ENCODE data around the gene DPP10. TPM values are rescaled to one million over a fixed set of nuclear protein-coding genes. Genes with fewer than 3 reads are reported as not detected.
"Not testable (repeated sequence)": the region's sequence is repeated elsewhere in the genome, so short reads cannot be mapped to it uniquely, and the experiment has no call there.

Gene DPP10
- total RNA-seq: not detected

DNA sequence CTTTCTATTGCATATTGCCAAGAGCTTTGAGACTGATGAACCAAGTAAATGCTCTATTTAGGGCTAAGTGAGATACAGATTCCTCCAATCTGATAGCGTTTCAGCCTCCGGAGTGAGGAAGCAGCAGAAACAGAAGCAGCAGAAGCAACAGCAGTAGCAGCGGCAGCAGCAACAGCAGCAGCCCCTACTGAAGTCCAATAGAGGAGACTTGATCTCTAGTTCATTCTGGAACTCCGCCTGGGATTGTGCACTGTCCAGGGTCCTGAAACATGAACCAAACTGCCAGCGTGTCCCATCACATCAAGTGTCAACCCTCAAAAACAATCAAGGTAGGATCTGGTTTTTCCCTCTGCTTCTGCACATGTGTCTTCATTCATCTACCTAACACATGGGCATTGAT, at the start of gene DPP10:
TSS of gene DPP10 (plus strand) at position 132 of the 400 bp plus-strand sequence.
- H3K27me3 Mint-ChIP-seq (ENCODE audit: low read depth): no peaks in the 10 kb centered on the region
- H3K4me3 Mint-ChIP-seq: no peak within 1 kb of the TSS
- H3K36me3 Mint-ChIP-seq (ENCODE audit: insufficient read depth in 2 of 2): no peaks in the 10 kb centered on the region
- ATAC-seq (replicated peaks in 1 of 2) (no peak), DNase-seq (no peak)
- H3K4me1 Mint-ChIP-seq (ENCODE audit: low read depth): no peaks in the 10 kb centered on the region
- H3K9me3 Mint-ChIP-seq: no peaks in the 10 kb centered on the region
- H3K27ac Mint-ChIP-seq: no peak within 1 kb of the TSS

DNA sequence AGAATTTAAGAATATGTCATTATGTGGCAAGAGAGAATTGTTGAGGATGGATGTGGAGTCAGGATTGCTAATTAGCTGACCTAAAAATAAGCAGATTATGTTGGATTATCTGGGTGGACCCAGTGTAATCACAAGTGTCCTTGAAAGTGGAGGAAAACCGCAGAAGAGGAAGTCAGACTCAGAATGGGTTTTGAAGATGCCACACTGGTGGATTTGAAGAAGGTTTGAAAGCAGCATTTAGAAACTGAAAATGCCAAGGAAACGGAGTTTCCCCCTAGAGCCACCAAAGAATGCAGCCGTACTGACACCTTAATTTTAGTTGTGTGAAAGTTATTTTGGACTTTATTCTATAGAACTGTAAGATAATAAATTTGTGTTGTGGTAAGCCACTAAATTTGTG, 41.6 kb upstream of the DPP10 start:
- H3K27ac Mint-ChIP-seq: no peak overlapping the region
- DNase-seq (no peak), ATAC-seq (replicated peaks in 1 of 2) (no peak)
- H3K27me3 Mint-ChIP-seq (ENCODE audit: low read depth): no peaks in the 10 kb centered on the region
- no peak overlapping the region for H3K4me3 Mint-ChIP-seq
- peaks cover 0 to 3% of the 10 kb centered on the region in 2 donors for H3K9me3 Mint-ChIP-seq
- no peaks in the 10 kb centered on the region for H3K4me1 Mint-ChIP-seq (ENCODE audit: low read depth)
- H3K36me3 Mint-ChIP-seq (ENCODE audit: insufficient read depth in 2 of 2): no peaks in the 10 kb centered on the region

DNA sequence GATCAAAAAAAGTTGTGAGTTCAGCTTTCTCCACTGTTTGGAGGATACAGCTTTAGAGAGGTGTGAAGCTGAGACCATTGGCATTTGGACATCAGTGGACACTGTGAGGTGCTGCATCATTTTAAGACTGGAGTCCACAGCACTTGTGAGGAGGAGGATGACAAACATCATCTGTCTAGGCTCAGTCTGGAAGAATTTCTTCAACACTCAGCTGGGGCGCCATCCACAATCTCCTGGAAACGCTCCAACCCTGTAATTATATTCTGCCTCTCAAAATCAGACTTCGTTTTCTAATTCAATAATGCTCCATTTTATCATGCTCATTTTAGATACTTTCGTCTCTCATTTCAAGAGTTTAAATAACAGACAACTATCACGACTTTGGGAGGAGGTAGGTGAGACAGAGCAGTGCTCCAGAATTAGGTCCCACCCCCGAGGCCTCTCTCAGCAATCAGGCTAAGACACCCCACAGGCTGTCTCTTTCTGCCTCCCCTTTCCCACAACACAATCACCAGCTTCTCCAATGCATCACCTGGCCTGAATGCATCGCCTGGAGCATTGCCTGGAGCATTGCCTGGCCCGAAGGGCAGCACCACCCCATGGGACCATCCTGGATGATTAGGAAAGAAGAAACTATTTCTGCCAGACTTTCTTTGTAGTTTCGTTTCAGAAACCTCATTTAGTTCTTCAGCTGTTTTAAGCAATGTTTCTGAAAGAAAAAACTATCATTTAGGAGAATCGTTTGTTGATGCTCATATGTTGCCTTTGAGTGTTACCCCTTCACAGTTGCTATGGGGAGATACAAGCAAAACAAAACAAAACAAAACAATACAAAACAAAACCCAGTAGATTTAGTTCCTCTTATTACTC, 37.0 kb upstream of the DPP10 start:
- ATAC-seq (replicated peaks in 1 of 2): no peak
- Mint-ChIP-seq H3K9me3 (peaks cover 5 to 6% of the 10 kb centered on the region in 2 donors), H3K27ac (no peak overlapping the region), H3K4me1 (ENCODE audit: low read depth) (no peaks in the 10 kb centered on the region), H3K27me3 (ENCODE audit: low read depth) (no peaks in the 10 kb centered on the region), H3K4me3 (no peak overlapping the region), H3K36me3 (ENCODE audit: insufficient read depth in 2 of 2) (no peaks in the 10 kb centered on the region)
- DNase-seq: no peak

DNA sequence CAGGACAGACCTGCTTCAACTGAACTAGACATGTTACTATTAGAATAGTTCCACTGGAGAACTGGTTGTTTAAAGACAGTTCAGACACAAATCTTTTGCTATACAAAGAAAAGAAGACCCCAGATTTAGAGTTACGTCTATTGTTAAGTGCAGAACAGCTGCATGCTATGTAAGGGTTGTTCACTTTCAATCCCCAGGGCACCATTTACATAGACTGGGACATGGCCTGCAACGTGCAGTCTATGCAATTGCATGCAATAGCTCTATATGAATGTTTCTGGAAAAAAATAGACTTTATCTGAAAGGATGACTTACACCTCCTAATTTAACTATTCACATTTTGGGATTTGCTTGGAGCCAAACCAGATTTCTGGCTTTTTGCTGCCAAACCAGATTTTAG, 36.1 kb upstream of the DPP10 start:
- no peak overlapping the region for H3K27ac Mint-ChIP-seq
- no peak overlapping the region for H3K4me3 Mint-ChIP-seq
- DNase-seq: no peak
- ATAC-seq (replicated peaks in 1 of 2): no peak
- no peaks in the 10 kb centered on the region for H3K4me1 Mint-ChIP-seq (ENCODE audit: low read depth)
- peaks cover 7 to 11% of the 10 kb centered on the region in 2 donors for H3K9me3 Mint-ChIP-seq
- H3K36me3 Mint-ChIP-seq (ENCODE audit: insufficient read depth in 2 of 2): no peaks in the 10 kb centered on the region
- H3K27me3 Mint-ChIP-seq (ENCODE audit: low read depth): no peaks in the 10 kb centered on the region

DNA sequence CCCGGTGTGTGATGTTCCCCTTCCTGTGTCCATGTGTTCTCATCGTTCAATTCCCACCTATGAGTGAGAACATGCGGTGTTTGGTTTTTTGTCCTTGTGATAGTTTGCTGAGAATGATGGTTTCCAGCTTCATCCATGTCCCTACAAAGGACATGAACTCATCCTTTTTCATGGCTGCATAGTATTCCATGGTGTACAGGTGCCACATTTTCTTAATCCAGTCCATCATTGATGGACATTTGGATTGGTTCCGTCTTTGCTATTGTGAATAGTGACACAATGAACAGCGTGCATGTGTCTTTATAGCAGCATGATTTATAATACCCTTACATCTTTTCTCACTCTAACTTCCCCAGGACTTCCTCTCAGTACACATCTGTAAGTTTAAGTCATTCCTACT, 35.1 kb upstream of the DPP10 start:
- H3K27ac Mint-ChIP-seq; DNase-seq; H3K4me1 Mint-ChIP-seq (ENCODE audit: low read depth); H3K4me3 Mint-ChIP-seq; ATAC-seq (replicated peaks in 1 of 2); H3K27me3 Mint-ChIP-seq (ENCODE audit: low read depth); H3K36me3 Mint-ChIP-seq (ENCODE audit: insufficient read depth in 2 of 2): not testable (repeated sequence)
- H3K9me3 Mint-ChIP-seq: peaks cover 7 to 10% of the 10 kb centered on the region in 2 donors

DNA sequence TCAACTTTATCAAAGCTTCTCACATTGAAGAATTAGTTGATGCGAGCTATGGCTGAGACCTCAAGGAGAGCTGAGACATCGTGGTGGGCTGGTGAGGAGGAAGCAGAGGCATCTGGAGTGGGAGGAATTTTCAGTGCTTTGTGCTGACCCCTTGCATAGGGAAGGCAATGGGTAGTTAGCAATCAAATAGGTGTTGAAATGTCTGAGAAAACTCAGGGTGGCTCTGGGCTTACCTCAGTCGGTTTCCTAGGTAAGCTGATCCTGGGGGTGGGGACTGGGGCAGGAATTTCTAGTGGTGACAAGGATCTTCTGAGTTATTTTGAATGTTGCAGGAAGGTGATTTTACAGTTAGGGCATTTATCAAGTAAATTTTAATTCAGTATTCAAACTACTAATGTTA, 20.7 kb upstream of the DPP10 start:
- Mint-ChIP-seq H3K27ac (no peak overlapping the region), H3K9me3 (no peaks in the 10 kb centered on the region), H3K36me3 (ENCODE audit: insufficient read depth in 2 of 2) (no peaks in the 10 kb centered on the region), H3K4me1 (ENCODE audit: low read depth) (no peaks in the 10 kb centered on the region), H3K27me3 (ENCODE audit: low read depth) (no peaks in the 10 kb centered on the region), H3K4me3 (no peak overlapping the region)
- no peak for ATAC-seq (replicated peaks in 1 of 2)
- DNase-seq: no peak

DNA sequence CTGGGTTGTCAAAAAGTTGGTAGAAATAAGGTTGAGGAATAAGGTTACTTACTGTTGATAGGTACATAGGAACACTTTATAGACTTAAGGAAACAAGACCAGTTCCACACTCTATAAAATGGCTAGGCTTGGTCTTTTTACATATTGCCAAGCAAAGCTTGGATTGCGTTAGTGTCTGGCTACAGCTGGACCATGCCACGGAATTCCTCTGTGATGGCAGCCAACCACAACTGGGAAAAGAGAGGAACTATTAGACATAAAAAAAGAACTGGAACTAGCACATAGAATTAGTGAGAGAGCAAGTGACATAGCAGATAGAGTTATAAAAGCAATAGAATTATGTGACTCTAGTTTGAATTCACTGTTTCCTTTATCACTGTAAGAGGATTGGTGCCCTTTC, 17.7 kb upstream of the DPP10 start:
- Mint-ChIP-seq H3K36me3 (ENCODE audit: insufficient read depth in 2 of 2) (no peaks in the 10 kb centered on the region), H3K4me3 (no peak overlapping the region), H3K4me1 (ENCODE audit: low read depth) (no peaks in the 10 kb centered on the region), H3K9me3 (no peaks in the 10 kb centered on the region), H3K27ac (no peak overlapping the region), H3K27me3 (ENCODE audit: low read depth) (no peaks in the 10 kb centered on the region)
- no peak for DNase-seq
- ATAC-seq (replicated peaks in 1 of 2): no peak

DNA sequence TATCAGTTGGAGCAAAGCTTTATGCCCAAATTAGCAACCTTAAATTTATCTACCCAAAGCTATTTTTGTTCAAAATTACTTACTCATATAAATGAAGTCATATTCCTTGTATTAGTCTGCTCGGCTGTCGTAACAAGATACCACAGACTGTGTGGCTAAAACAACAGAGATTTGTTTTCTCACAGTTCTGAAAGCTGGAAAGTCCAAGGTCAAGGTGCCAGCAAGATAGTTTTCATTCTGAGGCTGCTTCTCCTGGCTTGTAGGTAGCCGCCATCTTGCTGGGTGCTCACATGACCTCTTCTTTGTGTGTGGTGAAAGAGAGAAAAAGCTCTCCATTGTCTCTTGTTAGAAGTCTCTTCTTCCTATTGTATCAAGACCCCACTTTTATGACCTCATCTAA, 15.7 kb upstream of the DPP10 start:
- Mint-ChIP-seq H3K27me3 (ENCODE audit: low read depth) (no peaks in the 10 kb centered on the region), H3K27ac (no peak overlapping the region)
- ATAC-seq (replicated peaks in 1 of 2): no peak

DNA sequence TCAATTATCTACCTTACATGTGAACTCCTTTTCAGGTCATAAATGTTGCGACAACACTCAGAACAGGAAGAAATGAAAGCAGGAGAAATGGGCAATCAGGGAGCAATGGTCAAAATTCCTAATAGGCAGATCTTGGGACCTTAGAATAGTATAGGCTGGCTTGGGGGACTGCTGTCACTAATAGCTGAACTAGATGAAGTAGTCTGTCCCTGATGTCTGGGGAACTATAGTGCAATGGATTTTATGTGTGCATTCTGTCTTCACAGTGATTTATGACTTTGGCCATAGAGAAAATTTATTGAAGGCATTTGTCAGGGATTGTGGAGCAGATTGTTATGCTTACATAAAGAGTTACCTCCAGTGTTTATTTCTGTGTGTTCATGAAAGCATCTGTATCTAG, 6.1 kb upstream of the DPP10 start:
- DNase-seq: no peak

More for the DNA sequence above, 15.7 kb upstream of the DPP10 start:
- DNase-seq: no peak
- Mint-ChIP-seq H3K4me1 (ENCODE audit: low read depth) (no peaks in the 10 kb centered on the region), H3K36me3 (ENCODE audit: insufficient read depth in 2 of 2) (no peaks in the 10 kb centered on the region), H3K9me3 (no peaks in the 10 kb centered on the region), H3K4me3 (no peak overlapping the region)

DNA sequence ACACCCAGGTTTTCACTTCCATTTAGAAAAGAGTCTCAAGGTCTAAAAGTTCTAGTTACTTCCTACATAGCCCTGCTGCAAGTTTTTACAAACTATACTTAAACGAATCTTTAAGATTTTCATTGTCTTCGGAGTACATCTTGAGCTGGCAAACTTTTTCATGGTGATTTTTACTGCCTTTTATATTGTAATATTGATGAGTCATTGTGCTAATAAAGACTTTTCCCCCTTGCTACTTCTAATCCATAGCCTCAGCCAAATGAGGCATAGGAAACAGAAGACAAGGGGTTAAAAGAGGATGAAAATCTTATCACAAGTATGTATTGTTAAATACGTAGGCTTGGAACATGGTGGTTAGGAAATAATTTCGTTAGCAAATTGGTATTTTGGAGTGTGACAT, 4.1 kb downstream of the DPP10 start:
- H3K27me3 Mint-ChIP-seq (ENCODE audit: low read depth): no peaks in the 10 kb centered on the region
- DNase-seq (no peak), ATAC-seq (replicated peaks in 1 of 2) (no peak)
- no peak overlapping the region for H3K4me3 Mint-ChIP-seq
- no peaks in the 10 kb centered on the region for H3K36me3 Mint-ChIP-seq (ENCODE audit: insufficient read depth in 2 of 2)
- H3K9me3 Mint-ChIP-seq: no peaks in the 10 kb centered on the region
- no peaks in the 10 kb centered on the region for H3K4me1 Mint-ChIP-seq (ENCODE audit: low read depth)
- H3K27ac Mint-ChIP-seq: no peak overlapping the region

More for the DNA sequence above, 6.1 kb upstream of the DPP10 start:
- ATAC-seq (replicated peaks in 1 of 2): no peak
- no peaks in the 10 kb centered on the region for H3K36me3 Mint-ChIP-seq (ENCODE audit: insufficient read depth in 2 of 2)
- H3K27ac Mint-ChIP-seq: no peak overlapping the region
- no peaks in the 10 kb centered on the region for H3K27me3 Mint-ChIP-seq (ENCODE audit: low read depth)
- H3K9me3 Mint-ChIP-seq: peaks cover 0 to 2% of the 10 kb centered on the region in 2 donors
- H3K4me1 Mint-ChIP-seq (ENCODE audit: low read depth): no peaks in the 10 kb centered on the region
- H3K4me3 Mint-ChIP-seq: no peak overlapping the region

DNA sequence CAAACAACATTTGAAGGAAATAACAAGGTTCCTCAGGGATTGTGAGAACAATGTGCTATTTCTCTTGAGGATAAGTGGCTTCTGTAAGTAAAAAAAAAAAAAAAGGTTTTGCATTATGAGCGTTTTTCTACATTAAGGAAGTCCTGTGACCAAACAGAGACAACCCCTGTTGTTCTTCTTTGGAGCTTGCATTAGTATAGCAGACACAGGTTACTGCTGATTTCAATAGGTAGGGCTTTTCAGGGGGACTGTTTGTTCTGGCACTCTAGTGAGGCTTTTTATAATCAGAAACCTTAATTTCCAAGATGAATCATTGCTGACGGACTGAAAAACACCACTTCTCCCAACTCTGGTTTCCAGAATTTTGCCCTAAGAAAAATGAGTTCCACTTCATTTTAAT, 8.2 kb downstream of the DPP10 start:
- H3K27me3 Mint-ChIP-seq (ENCODE audit: low read depth): no peaks in the 10 kb centered on the region
- ATAC-seq (replicated peaks in 1 of 2) (no peak), DNase-seq (no peak)
- H3K9me3 Mint-ChIP-seq: peaks cover 0 to 3% of the 10 kb centered on the region in 2 donors
- H3K36me3 Mint-ChIP-seq (ENCODE audit: insufficient read depth in 2 of 2): no peaks in the 10 kb centered on the region
- H3K4me3 Mint-ChIP-seq: no peak overlapping the region
- H3K27ac Mint-ChIP-seq: no peak overlapping the region
- H3K4me1 Mint-ChIP-seq (ENCODE audit: low read depth): no peaks in the 10 kb centered on the region

DNA sequence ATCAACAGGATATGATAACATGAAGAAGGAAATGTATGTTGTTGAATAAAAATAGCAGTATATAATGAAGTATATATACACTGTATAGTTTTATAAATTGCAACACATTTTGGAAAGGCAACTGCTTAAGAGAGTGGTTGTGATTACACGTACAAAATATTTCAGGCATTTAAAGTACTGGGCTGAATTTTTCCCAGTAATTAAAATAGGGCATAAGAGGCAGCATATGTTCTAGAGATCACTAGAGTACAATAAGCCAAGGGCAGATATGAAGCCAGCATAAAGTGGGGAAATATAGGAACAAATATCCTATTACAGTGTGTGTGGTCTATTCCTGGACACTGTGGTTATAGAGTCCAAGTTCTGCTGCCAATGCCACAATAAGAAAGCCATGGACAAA, 14.1 kb downstream of the DPP10 start:
- H3K4me3 Mint-ChIP-seq: no peak overlapping the region
- H3K9me3 Mint-ChIP-seq: peaks cover 0 to 3% of the 10 kb centered on the region in 2 donors
- H3K27me3 Mint-ChIP-seq (ENCODE audit: low read depth): no peaks in the 10 kb centered on the region
- no peaks in the 10 kb centered on the region for H3K4me1 Mint-ChIP-seq (ENCODE audit: low read depth)
- no peaks in the 10 kb centered on the region for H3K36me3 Mint-ChIP-seq (ENCODE audit: insufficient read depth in 2 of 2)
- no peak overlapping the region for H3K27ac Mint-ChIP-seq
- ATAC-seq (replicated peaks in 1 of 2) (no peak), DNase-seq (no peak)

DNA sequence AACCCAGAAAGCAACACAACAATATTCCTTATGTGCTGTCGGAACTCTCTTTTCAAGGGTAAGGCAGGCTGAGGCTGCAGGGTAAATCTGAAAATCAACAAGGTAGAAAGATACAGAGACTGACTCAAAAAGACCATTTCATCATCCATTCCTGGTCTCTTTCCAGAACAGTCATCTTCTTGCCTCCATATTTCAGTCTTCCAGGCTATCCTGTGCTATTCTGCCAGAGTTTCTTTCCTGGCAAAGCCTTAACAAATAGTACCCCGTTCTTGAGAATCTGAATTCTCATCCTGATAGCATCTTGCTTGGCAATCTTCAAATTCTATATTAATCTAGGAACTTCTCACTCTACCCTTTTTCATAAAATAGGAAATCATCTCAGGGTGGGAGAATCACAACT, 15.5 kb downstream of the DPP10 start:
- DNase-seq (no peak), ATAC-seq (replicated peaks in 1 of 2) (no peak)
- Mint-ChIP-seq H3K36me3 (ENCODE audit: insufficient read depth in 2 of 2) (no peaks in the 10 kb centered on the region), H3K27ac (no peak overlapping the region), H3K4me1 (ENCODE audit: low read depth) (no peaks in the 10 kb centered on the region), H3K9me3 (peaks cover 0 to 3% of the 10 kb centered on the region in 2 donors), H3K27me3 (ENCODE audit: low read depth) (no peaks in the 10 kb centered on the region), H3K4me3 (no peak overlapping the region)

DNA sequence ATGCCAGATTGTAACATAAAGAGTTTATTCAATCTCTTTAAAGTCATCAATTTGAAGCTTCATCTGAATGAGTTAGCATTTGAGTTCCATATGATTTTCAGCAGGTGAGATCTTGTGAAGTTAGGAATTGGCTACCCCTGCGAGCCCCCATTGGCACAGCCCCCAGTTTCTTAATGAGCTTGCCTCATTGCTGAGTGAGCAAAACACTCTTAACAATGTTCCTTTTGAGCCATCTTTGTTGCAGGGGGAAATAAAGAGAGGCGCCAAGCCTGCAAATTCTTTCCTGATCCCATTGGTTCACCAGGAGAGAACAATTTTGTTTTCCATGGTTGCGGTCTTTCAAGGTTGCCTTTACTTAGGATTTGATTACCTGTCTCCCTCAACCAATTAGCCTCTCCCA, 18.7 kb downstream of the DPP10 start:
- Mint-ChIP-seq H3K27ac (no peak overlapping the region), H3K4me3 (no peak overlapping the region), H3K27me3 (ENCODE audit: low read depth) (no peaks in the 10 kb centered on the region), H3K4me1 (ENCODE audit: low read depth) (no peaks in the 10 kb centered on the region), H3K9me3 (no peaks in the 10 kb centered on the region), H3K36me3 (ENCODE audit: insufficient read depth in 2 of 2) (no peaks in the 10 kb centered on the region)
- ATAC-seq (replicated peaks in 1 of 2) (no peak), DNase-seq (no peak)

Measured in activated T-cell treated with anti-CD3 and anti-CD28 coated beads, Interleukin-2, amount 50 U/mL, for 72 hours (primary cell).